ENCODE measurements around the gene SLC22A5. TPM values are rescaled to one million over a fixed set of nuclear protein-coding genes. Genes with fewer than 3 reads are reported as not detected.

The SLC22A5 gene
- total and polyA plus RNA-seq, 9 of the 15 experiments (the other 6 are each of a cell fraction or from before 2014, with no cell fraction given), result 3.0 to 16.6 (median 8.3) TPM

GRCh38 chr5:132384506-132385050 is 15.1 kb downstream of the SLC22A5 start:
- Histone ChIP-seq H3K79me2 (ENCODE audit: control insufficient read depth, insufficient read depth, low read length) (no peaks in the 10 kb centered on the region), H3K4me1 (replicated peaks in 1 of 2; ENCODE audit: control insufficient read depth in 2 of 2, insufficient read depth in 2 of 2, low read length in 2 of 2) (peaks cover 10 to 12% of the 10 kb centered on the region in 2 experiments; a peak in 3 of 5 replicates), H4K20me1 (replicated peaks; ENCODE audit: control insufficient read depth, insufficient read depth, low read length) (no peaks in the 10 kb centered on the region), H2AFZ (ENCODE audit: low read depth, low read length) (no peak overlapping the region), H3K9ac (ENCODE audit: insufficient read depth in 1 of 2, low read depth in 2 of 2, low read length in 2 of 2) (no peak overlapping the region), H3K9me1 (ENCODE audit: control insufficient read depth, insufficient read depth, low read length) (no peaks in the 10 kb centered on the region), H3K4me3 (no peak overlapping the region), H3K4me2 (ENCODE audit: insufficient read depth, low read length) (no peak overlapping the region), H3K27me3 (ENCODE audit: control insufficient read depth in 2 of 2, insufficient read depth in 2 of 2, low read length in 2 of 2) (no peaks in the 10 kb centered on the region), H3K9me3 (replicated peaks; ENCODE audit: control insufficient read depth, insufficient read depth, low read depth, low read length) (no peaks in the 10 kb centered on the region), H3K27ac (ENCODE audit: extremely low read depth, low read depth, low read length) (no peak overlapping the region), H3K36me3 (ENCODE audit: control insufficient read depth, insufficient read depth, low read length) (peaks cover 62% of the 10 kb centered on the region)
- no TSS peak for BruUV-seq (replicated peaks)
- DNase-seq (ENCODE audit: extremely low read depth in 1 of 4, low spot score in 3 of 4) (no peak), FAIRE-seq (no peak), ATAC-seq (no peak)
- TF ChIP-seq ZNF766 (CRISPR knock-in tag; conservative IDR thresholded peaks at IDR 0.05), result no peak
- TF ChIP-seq POLR3G (IDR thresholded peaks at IDR 0.05; ENCODE audit: extremely low read depth, insufficient read length, insufficient replicate concordance), result no peak
- no peak for TF ChIP-seq TOE1 (IDR thresholded peaks at IDR 0.05; ENCODE audit: borderline replicate concordance)
- no peak for TF ChIP-seq TOE1 (CRISPR knock-in tag; IDR thresholded peaks at IDR 0.05; ENCODE audit: borderline replicate concordance, low read depth)
- no peak for TF ChIP-seq CREBBP (IDR thresholded peaks at IDR 0.05; ENCODE audit: low read depth, low read length)
- TF ChIP-seq ZNF785 (CRISPR knock-in tag; IDR thresholded peaks at IDR 0.05), result no peak
- no peak for TF ChIP-seq ZNF3 (CRISPR knock-in tag; IDR thresholded peaks at IDR 0.05)
- TF ChIP-seq SNIP1 (IDR thresholded peaks at IDR 0.05; ENCODE audit: low read depth), result no peak
- no peak for TF ChIP-seq ZC3H4 (CRISPR knock-in tag; IDR thresholded peaks at IDR 0.05; ENCODE audit: borderline replicate concordance)
- TF ChIP-seq RUNX1 (IDR thresholded peaks at IDR 0.05; ENCODE audit: low read depth), result no peak
- no peak for TF ChIP-seq ZNF134 (CRISPR knock-in tag; conservative IDR thresholded peaks at IDR 0.05)
- TF ChIP-seq RBM22 (IDR thresholded peaks at IDR 0.05; ENCODE audit: low read depth, low read length, poor library complexity, severe bottlenecking), result no peak
- no peak for TF ChIP-seq HEY1 (CRISPR knock-in tag; IDR thresholded peaks at IDR 0.05; ENCODE audit: borderline replicate concordance)
- no peak for TF ChIP-seq DMBX1 (CRISPR knock-in tag; IDR thresholded peaks at IDR 0.05; ENCODE audit: borderline replicate concordance)
- no peak for TF ChIP-seq NR4A1 (CRISPR knock-in tag; IDR thresholded peaks at IDR 0.05)
- TF ChIP-seq NR4A1 (tag; IDR thresholded peaks at IDR 0.05), result no peak
- TF ChIP-seq HDAC8 (tag; IDR thresholded peaks at IDR 0.05), result no peak
- no peak for TF ChIP-seq ZNF24 (IDR thresholded peaks at IDR 0.05)
- TF ChIP-seq PHF21A (IDR thresholded peaks at IDR 0.05; ENCODE audit: borderline replicate concordance, low read depth), result no peak
- no peak for TF ChIP-seq OTX1 (CRISPR knock-in tag; IDR thresholded peaks at IDR 0.05)
- ChIA-PET POLR2A (interaction anchor here (0.8 to 1.3 kb wide), 2 partner anchors 111 to 122 kb away, joined by 3 read pairs; no protein-coding TSS in a partner anchor), CTCF (ENCODE audit: low intra/inter-chr PET ratio) (interaction anchor here (0.6 to 3.9 kb wide), 4 partner anchors 113 to 499 kb away, joined by 3 to 79 read pairs (median 4); no protein-coding TSS in a partner anchor)
- in situ Hi-C loops (cut with MboI) (loop anchor here (10.0 to 25.0 kb wide), 2 partner anchors 110 to 322 kb away; partner anchors contain the start of genes CSF2, IL3 and IRF1), intact Hi-C loops (cut with micrococcal nuclease) (loop anchor here (10.0 kb wide), 2 partner anchors 200 to 320 kb away; partner anchors contain the start of gene IL3)
- 75% methylated on average over 4 of the region's 4 CpGs for WGBS (ENCODE audit: insufficient coverage, low coverage, missing lambda C conversion rate)
